HEK293 (cell line): ENCODE measurements around the gene PDE11A.

Experiments used
- REST ChIP-seq: fragments of 450-650 bp; formaldehyde crosslinking; IDR thresholded peaks from 2 replicates; pipeline ENCODE4 v1.5.1; 2016; ENCODE audit warnings: missing biosample characterization, missing genetic modification characterization
- ZIC2 ChIP-seq: fragments of 450-650 bp; formaldehyde crosslinking; IDR thresholded peaks from 2 replicates; pipeline ENCODE4 v1.5.1; 2016; ENCODE audit warnings: missing biosample characterization, missing genetic modification characterization
- ZNF561 ChIP-seq: fragments of 450-650 bp; IDR thresholded peaks from 2 replicates; pipeline ENCODE4 v1.5.1; 2018; ENCODE audit warnings: missing biosample characterization, missing genetic modification characterization, borderline replicate concordance
- TF ChIP-seq, protein P1 (sequence below): fragments of 450-650 bp; formaldehyde crosslinking; IDR thresholded peaks from 2 replicates; pipeline ENCODE4 v1.5.1; 2016; ENCODE audit warnings: missing biosample characterization, missing genetic modification characterization

DNA sequence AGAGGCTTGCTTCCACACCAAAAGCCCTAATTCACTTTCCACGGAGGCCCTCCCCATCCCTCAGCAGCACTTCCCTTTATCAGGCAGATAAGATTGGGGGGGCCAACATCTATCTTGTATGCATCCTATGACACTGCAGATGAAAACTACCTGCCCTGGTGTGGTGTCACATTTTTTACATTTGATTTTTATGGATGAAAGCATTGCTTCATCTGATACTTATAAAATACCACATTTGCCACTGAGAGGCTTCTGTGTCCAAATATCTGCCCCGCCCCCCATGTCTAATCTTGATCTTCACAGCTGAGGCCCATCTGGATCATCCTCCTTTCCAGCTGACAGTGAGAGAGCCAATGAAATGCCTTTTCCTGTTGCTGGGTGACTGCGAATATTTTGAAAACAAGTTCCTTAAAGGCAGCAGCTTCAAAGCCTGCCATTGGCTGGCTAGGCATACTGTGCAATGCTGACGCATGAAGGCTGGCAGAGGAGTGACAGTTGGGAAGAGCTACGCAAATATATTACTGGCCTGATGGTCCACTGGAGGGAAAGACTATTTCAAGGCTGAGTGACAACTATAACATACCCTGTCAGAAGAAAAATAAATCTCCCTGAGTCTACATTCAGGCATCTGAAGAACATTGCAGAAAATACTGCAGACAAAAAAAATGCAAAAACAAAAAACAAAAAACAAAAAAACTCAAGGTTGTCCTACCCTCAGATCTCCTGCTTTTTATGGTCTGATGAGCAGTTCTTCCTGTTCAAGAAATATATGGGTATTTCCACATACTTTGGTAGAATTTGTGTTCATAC lies 318.7 kb downstream of the PDE11A start:
- TF ChIP-seq, protein P1, sequence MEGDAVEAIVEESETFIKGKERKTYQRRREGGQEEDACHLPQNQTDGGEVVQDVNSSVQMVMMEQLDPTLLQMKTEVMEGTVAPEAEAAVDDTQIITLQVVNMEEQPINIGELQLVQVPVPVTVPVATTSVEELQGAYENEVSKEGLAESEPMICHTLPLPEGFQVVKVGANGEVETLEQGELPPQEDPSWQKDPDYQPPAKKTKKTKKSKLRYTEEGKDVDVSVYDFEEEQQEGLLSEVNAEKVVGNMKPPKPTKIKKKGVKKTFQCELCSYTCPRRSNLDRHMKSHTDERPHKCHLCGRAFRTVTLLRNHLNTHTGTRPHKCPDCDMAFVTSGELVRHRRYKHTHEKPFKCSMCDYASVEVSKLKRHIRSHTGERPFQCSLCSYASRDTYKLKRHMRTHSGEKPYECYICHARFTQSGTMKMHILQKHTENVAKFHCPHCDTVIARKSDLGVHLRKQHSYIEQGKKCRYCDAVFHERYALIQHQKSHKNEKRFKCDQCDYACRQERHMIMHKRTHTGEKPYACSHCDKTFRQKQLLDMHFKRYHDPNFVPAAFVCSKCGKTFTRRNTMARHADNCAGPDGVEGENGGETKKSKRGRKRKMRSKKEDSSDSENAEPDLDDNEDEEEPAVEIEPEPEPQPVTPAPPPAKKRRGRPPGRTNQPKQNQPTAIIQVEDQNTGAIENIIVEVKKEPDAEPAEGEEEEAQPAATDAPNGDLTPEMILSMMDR = no peak
- TF ChIP-seq ZIC2 (no peak), REST (tag by site-specific recombination) (no peak), ZNF561 (tag by site-specific recombination) (no peak)
